GM23338 (cell line): ENCODE data around the gene TM6SF1. TPM values are rescaled to one million over a fixed set of nuclear protein-coding genes. Genes with fewer than 3 reads are reported as not detected.

ENCODE experiments used
- ATAC-seq: fragments of 200-7000 bp; cut with Tn5 transposase; 3 replicates; pipeline ENCODE4 v1.9.1; 2020
- DNase-seq: peaks from one replicate; pipeline ENCODE4 v3.0.0-alpha.2; 2015; ENCODE audit warnings: low spot score
- H2AFZ ChIP-seq: fragments of 200-600 bp; sonication (generic); 2 replicates; pipeline ENCODE4 v1.8.0; 2016; ENCODE audit warnings: antibody characterized with exemption, mild to moderate bottlenecking, moderate library complexity
- H3F3A ChIP-seq: fragments of 200-600 bp; sonication (generic); replicated peaks from 2 replicates; pipeline ENCODE4 v1.8.0; 2017; ENCODE audit warnings: antibody characterized with exemption, mixed run types, low read depth
- H3K27ac ChIP-seq: fragments of 200-600 bp; sonication (generic); 2 replicates; pipeline ENCODE4 v1.6.1; 2016; ENCODE audit warnings: low read depth
- H3K27me3 ChIP-seq: fragments of 200-600 bp; sonication (generic); 2 replicates; pipeline ENCODE4 v1.8.0; 2016; ENCODE audit warnings: mild to moderate bottlenecking, mixed run types, moderate library complexity; ENCODE audit not compliant: insufficient read depth
- H3K36me3 ChIP-seq: fragments of 200-600 bp; sonication (generic); 2 replicates; pipeline ENCODE4 v1.8.0; 2016; ENCODE audit warnings: mild to moderate bottlenecking; ENCODE audit not compliant: insufficient read depth
- H3K4me1 ChIP-seq: fragments of 200-600 bp; sonication (generic); 2 replicates; pipeline ENCODE4 v1.8.0; 2016; ENCODE audit warnings: mild to moderate bottlenecking, moderate library complexity; ENCODE audit not compliant: insufficient read depth
- H3K4me2 ChIP-seq: fragments of 200-600 bp; sonication (generic); 2 replicates; pipeline ENCODE4 v1.7.1; 2017; ENCODE audit warnings: mixed run types
- H3K4me3 ChIP-seq: fragments of 200-600 bp; sonication (generic); 2 replicates; pipeline ENCODE4 v1.6.1; 2016; ENCODE audit warnings: mixed run types
- H3K79me2 ChIP-seq: fragments of 200-600 bp; sonication (generic); replicated peaks from 2 replicates; pipeline ENCODE4 v1.8.0; 2017; ENCODE audit warnings: mild to moderate bottlenecking; ENCODE audit not compliant: insufficient read depth
- H3K9me2 ChIP-seq: fragments of 200-600 bp; sonication (generic); 2 replicates; pipeline ENCODE4 v1.8.0; 2017; ENCODE audit not compliant: insufficient read depth
- H4K20me1 ChIP-seq: fragments of 200-600 bp; sonication (generic); replicated peaks from 2 replicates; pipeline ENCODE4 v1.8.0; 2017; ENCODE audit warnings: mild to moderate bottlenecking; ENCODE audit not compliant: insufficient read depth
- H3K27ac Mint-ChIP-seq: 2 replicates; pipeline ENCODE4 v1.8.0; 2020; ENCODE audit warnings: inconsistent platforms, mild to moderate bottlenecking, moderate library complexity, mixed read lengths
- H3K27me3 Mint-ChIP-seq: 3 replicates; pipeline ENCODE4 v1.8.0; 2022; ENCODE audit warnings: low read depth, mild to moderate bottlenecking, moderate library complexity, mixed read lengths, inconsistent platforms; ENCODE audit not compliant: insufficient read depth, poor library complexity
- H3K36me3 Mint-ChIP-seq: 3 replicates; pipeline ENCODE4 v1.8.0; 2021; ENCODE audit warnings: low read depth, mild to moderate bottlenecking, inconsistent platforms, moderate library complexity, mixed read lengths
- H3K4me1 Mint-ChIP-seq: 3 replicates; pipeline ENCODE4 v1.8.0; 2020; ENCODE audit warnings: mild to moderate bottlenecking, inconsistent platforms, mixed read lengths
- H3K4me3 Mint-ChIP-seq: 3 replicates; pipeline ENCODE4 v1.8.0; 2021; ENCODE audit warnings: moderate library complexity, mild to moderate bottlenecking, inconsistent platforms, mixed read lengths
- H3K9me3 Mint-ChIP-seq: 3 replicates; pipeline ENCODE4 v1.8.0; 2020; ENCODE audit warnings: moderate library complexity, mild to moderate bottlenecking, inconsistent platforms, mixed read lengths
- CREB1 ChIP-seq: fragments of 250-450 bp; sonication (Bioruptor Pico); IDR thresholded peaks from 2 replicates; pipeline ENCODE4 v1.5.0; 2020; ENCODE audit warnings: low read depth, mild to moderate bottlenecking, moderate library complexity
- CTCF ChIP-seq, 2 experiments: fragments of 200-600 bp in 1 of 2; sonication (generic) in 1 of 2; conservative IDR thresholded peaks; 2 replicates each; pipeline versions ENCODE4 v1.5.1 to v1.6.1; 2016 to 2017; ENCODE audit warnings: antibody characterized with exemption in 2 of 2, low read depth in 2 of 2, mild to moderate bottlenecking in 2 of 2, moderate library complexity in 1 of 2
- EZH2phosphoT487 ChIP-seq: fragments of 200-600 bp; sonication (generic); IDR thresholded peaks from one replicate; pipeline ENCODE4 v1.8.1; 2018; ENCODE audit warnings: antibody characterized with exemption; ENCODE audit not compliant: unreplicated experiment
- NANOG ChIP-seq: IDR thresholded peaks from 2 replicates; pipeline ENCODE4 v1.6.1; 2016; ENCODE audit warnings: antibody characterized with exemption, borderline replicate concordance
- POLR2AphosphoS5 ChIP-seq: IDR thresholded peaks from 2 replicates; pipeline ENCODE4 v1.6.1; 2016; ENCODE audit warnings: antibody characterized with exemption, low read depth
- REST ChIP-seq: IDR thresholded peaks from one replicate; pipeline ENCODE4 v1.6.1; 2018; ENCODE audit warnings: antibody characterized with exemption; ENCODE audit not compliant: unreplicated experiment
- ZNF114 ChIP-seq: fragments of 250-450 bp; sonication (Bioruptor Pico); IDR thresholded peaks from 2 replicates; pipeline ENCODE4 v1.5.0; 2020; ENCODE audit warnings: mild to moderate bottlenecking, moderate library complexity
- ZNF331 ChIP-seq: fragments of 250-450 bp; sonication (Bioruptor Pico); IDR thresholded peaks from 2 replicates; pipeline ENCODE4 v1.5.0; 2020; ENCODE audit warnings: low read depth, mild to moderate bottlenecking, moderate library complexity
- ZNF462 ChIP-seq: fragments of 250-450 bp; sonication (Bioruptor Pico); IDR thresholded peaks from 2 replicates; pipeline ENCODE4 v1.5.0; 2020; ENCODE audit warnings: mild to moderate bottlenecking, moderate library complexity
- polyA plus RNA-seq: library from polyadenylated mRNA; unstranded; fragments of >200 nt; fragmentation: Nextera tagmentation; extraction: Ambion mirVana; gene quantifications from 2 replicates; pipeline ENCODE4 v1.2.1, GENCODE V29; 2016
- total RNA-seq: library from RNA; depleted of rRNA; stranded (reverse); fragments of >200 nt; shearing (Covaris generic); gene quantifications from 2 replicates; pipeline ENCODE4 v1.2.3, GENCODE V29; 2014

The TM6SF1 gene
- total and polyA plus RNA-seq, 2 experiments from 2014 or later: 0.80 to 1.5 TPM

- no peak overlapping the region for H3K27ac ChIP-seq
- no peak overlapping the region for H3K4me2 ChIP-seq
- no peak overlapping the region for H2AFZ ChIP-seq
- H3K27me3 ChIP-seq: no peaks in the 10 kb centered on the region
- H3K79me2 ChIP-seq: no peaks in the 10 kb centered on the region
- ATAC-seq (no peak), DNase-seq (no peak)
- TF ChIP-seq CREB1 (CRISPR knock-in tag): no peak
- no peak for TF ChIP-seq REST
- no peak for TF ChIP-seq NANOG
- no peak for TF ChIP-seq EZH2phosphoT487
- TF ChIP-seq ZNF331 (CRISPR knock-in tag): no peak
- TF ChIP-seq POLR2AphosphoS5: no peak
- no peak for TF ChIP-seq ZNF114 (CRISPR knock-in tag)
- no peak for TF ChIP-seq CTCF (conservative IDR thresholded peaks at IDR 0.05; ENCODE audit: low read depth in 2 of 2)
- TF ChIP-seq ZNF462 (CRISPR knock-in tag): no peak
- Mint-ChIP-seq H3K9me3 (no peaks in the 10 kb centered on the region), H3K27me3 (peaks cover 3% of the 10 kb centered on the region), H3K4me1 (peaks cover 3% of the 10 kb centered on the region; the same call in 1 of the 3 replicates), H3K36me3 (no peaks in the 10 kb centered on the region), H3K4me3 (no peak overlapping the region), H3K27ac (no peak overlapping the region)
- H3K36me3 ChIP-seq: no peaks in the 10 kb centered on the region
- H3K4me3 ChIP-seq: no peak overlapping the region
- H3K9me2 ChIP-seq: no peaks in the 10 kb centered on the region
- H3F3A ChIP-seq: no peaks in the 10 kb centered on the region
- H3K4me1 ChIP-seq: no peaks in the 10 kb centered on the region
- H4K20me1 ChIP-seq: no peaks in the 10 kb centered on the region
Observed at GRCh38 chr15:83081256-83082014, 26.0 kb upstream of the TM6SF1 start.
